Measurements from ENCODE around the gene NRCAM.

Gene NRCAM

DNA sequence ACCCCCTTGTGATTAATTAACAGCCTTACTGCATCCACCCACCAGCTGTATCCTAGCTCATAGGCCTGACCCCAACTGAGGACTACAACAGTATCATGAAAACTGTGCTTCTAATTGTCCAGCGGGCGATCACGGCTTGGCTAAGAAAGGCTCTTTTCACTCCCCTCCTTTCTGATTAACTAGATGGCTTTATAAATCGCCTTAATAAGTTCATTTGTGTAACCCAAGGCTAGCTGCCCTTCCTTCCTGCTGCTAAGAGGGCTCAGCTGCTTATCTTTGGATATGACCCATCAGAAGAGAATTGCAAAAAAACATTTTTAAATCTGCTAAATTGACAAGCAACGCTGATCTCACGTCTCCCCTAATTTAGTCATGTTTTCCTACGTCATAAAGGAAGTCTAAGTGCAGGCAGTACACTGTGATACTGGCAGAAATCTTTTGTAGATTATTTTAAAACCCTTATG, 163.1 kb downstream of the NRCAM start:
- Histone ChIP-seq H3K4me3 (ENCODE audit: low read depth, low read length) (no peak overlapping the region), H3K4me1 (ENCODE audit: control insufficient read depth, insufficient read depth, low read length) (peaks cover 9% of the 10 kb centered on the region; the same call in 1 of the 2 replicates), H3K9me3 (ENCODE audit: control insufficient read depth, insufficient read depth, low read depth, low read length) (no peaks in the 10 kb centered on the region), H3K36me3 (ENCODE audit: control insufficient read depth in 2 of 2, insufficient read depth in 1 of 2, low read length in 2 of 2) (no peaks in the 10 kb centered on the region), H3K27ac (ENCODE audit: extremely low read depth, low read depth, low read length) (no peak overlapping the region)
- ChIA-PET CTCF (no interaction called here), POLR2A (no interaction called here)
- TF ChIP-seq, protein P1, sequence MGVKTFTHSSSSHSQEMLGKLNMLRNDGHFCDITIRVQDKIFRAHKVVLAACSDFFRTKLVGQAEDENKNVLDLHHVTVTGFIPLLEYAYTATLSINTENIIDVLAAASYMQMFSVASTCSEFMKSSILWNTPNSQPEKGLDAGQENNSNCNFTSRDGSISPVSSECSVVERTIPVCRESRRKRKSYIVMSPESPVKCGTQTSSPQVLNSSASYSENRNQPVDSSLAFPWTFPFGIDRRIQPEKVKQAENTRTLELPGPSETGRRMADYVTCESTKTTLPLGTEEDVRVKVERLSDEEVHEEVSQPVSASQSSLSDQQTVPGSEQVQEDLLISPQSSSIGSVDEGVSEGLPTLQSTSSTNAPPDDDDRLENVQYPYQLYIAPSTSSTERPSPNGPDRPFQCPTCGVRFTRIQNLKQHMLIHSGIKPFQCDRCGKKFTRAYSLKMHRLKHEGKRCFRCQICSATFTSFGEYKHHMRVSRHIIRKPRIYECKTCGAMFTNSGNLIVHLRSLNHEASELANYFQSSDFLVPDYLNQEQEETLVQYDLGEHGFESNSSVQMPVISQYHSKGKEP (tag by site-specific recombination; IDR thresholded peaks at IDR 0.05), result no peak
- no peak for TF ChIP-seq ZNF510 (tag by site-specific recombination; IDR thresholded peaks at IDR 0.05; ENCODE audit: insufficient replicate concordance)
- TF ChIP-seq, protein P2, sequence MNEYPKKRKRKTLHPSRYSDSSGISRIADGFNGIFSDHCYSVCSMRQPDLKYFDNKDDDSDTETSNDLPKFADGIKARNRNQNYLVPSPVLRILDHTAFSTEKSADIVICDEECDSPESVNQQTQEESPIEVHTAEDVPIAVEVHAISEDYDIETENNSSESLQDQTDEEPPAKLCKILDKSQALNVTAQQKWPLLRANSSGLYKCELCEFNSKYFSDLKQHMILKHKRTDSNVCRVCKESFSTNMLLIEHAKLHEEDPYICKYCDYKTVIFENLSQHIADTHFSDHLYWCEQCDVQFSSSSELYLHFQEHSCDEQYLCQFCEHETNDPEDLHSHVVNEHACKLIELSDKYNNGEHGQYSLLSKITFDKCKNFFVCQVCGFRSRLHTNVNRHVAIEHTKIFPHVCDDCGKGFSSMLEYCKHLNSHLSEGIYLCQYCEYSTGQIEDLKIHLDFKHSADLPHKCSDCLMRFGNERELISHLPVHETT (tag by site-specific recombination; IDR thresholded peaks at IDR 0.05), result no peak
- no peak for TF ChIP-seq ZSCAN30 (tag by site-specific recombination; IDR thresholded peaks at IDR 0.05)
- no peak for TF ChIP-seq ZNF175 (tag by site-specific recombination; IDR thresholded peaks at IDR 0.05)
- no peak for TF ChIP-seq ZNF585B (tag by site-specific recombination; IDR thresholded peaks at IDR 0.05)
- TF ChIP-seq GFI1B (tag by site-specific recombination; IDR thresholded peaks at IDR 0.05), result no peak
- TF ChIP-seq ZNF239 (tag by site-specific recombination; IDR thresholded peaks at IDR 0.05), result no peak
- TF ChIP-seq ZNF777 (tag by site-specific recombination; IDR thresholded peaks at IDR 0.05; ENCODE audit: borderline replicate concordance), result no peak
- TF ChIP-seq ZNF157 (tag by site-specific recombination; IDR thresholded peaks at IDR 0.05), result no peak
- no peak for TF ChIP-seq ZNF433 (tag by site-specific recombination; IDR thresholded peaks at IDR 0.05; ENCODE audit: low read depth)
- no peak for TF ChIP-seq KLF16 (tag by site-specific recombination; IDR thresholded peaks at IDR 0.05)
- no peak for TF ChIP-seq ZNF664 (tag by site-specific recombination; IDR thresholded peaks at IDR 0.05)

DNA sequence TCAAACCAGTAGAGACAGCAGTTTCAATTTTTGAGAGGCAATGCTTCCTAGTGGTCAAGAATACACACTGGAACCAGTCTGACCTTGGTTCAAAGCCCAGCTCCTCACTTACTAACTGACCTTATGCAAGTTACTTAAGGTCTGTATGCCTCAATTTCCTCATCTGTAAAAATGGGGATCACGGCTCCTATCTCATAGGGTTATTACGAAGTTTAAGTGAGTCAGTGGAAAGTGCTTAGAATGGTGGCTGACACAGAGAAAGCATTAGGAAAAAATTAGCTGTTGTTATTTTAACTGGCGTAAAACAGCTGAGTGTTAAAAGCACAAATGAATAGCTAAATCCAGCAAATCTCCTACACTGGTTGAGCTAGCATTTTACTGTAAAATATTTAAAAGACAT, 163.7 kb downstream of the NRCAM start:
- Histone ChIP-seq H3K27ac (ENCODE audit: extremely low read depth, low read depth, low read length) (no peak overlapping the region), H3K4me3 (ENCODE audit: low read depth, low read length) (no peak overlapping the region), H3K36me3 (ENCODE audit: control insufficient read depth in 2 of 2, insufficient read depth in 1 of 2, low read length in 2 of 2) (no peaks in the 10 kb centered on the region), H3K4me1 (ENCODE audit: control insufficient read depth, insufficient read depth, low read length) (peaks cover 9% of the 10 kb centered on the region; the same call in 1 of the 2 replicates), H3K9me3 (ENCODE audit: control insufficient read depth, insufficient read depth, low read depth, low read length) (no peaks in the 10 kb centered on the region)
- ChIA-PET POLR2A (no interaction called here), CTCF (no interaction called here)
- TF ChIP-seq, protein P3, sequence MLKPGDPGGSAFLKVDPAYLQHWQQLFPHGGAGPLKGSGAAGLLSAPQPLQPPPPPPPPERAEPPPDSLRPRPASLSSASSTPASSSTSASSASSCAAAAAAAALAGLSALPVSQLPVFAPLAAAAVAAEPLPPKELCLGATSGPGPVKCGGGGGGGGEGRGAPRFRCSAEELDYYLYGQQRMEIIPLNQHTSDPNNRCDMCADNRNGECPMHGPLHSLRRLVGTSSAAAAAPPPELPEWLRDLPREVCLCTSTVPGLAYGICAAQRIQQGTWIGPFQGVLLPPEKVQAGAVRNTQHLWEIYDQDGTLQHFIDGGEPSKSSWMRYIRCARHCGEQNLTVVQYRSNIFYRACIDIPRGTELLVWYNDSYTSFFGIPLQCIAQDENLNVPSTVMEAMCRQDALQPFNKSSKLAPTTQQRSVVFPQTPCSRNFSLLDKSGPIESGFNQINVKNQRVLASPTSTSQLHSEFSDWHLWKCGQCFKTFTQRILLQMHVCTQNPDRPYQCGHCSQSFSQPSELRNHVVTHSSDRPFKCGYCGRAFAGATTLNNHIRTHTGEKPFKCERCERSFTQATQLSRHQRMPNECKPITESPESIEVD (tag by site-specific recombination; IDR thresholded peaks at IDR 0.05), result no peak
- TF ChIP-seq SALL2 (tag by site-specific recombination; IDR thresholded peaks at IDR 0.05; ENCODE audit: borderline replicate concordance) (no peak), ZNF768 (tag by site-specific recombination; IDR thresholded peaks at IDR 0.05) (no peak), ZFP3 (tag by site-specific recombination; IDR thresholded peaks at IDR 0.05; ENCODE audit: low read depth) (no peak), ZNF629 (tag by site-specific recombination; IDR thresholded peaks at IDR 0.05) (no peak), ZNF549 (tag by site-specific recombination; IDR thresholded peaks at IDR 0.05) (no peak), HOXC10 (CRISPR knock-in tag; IDR thresholded peaks at IDR 0.05) (no peak), ZFP41 (tag by site-specific recombination; IDR thresholded peaks at IDR 0.05; ENCODE audit: borderline replicate concordance) (no peak)
- TF ChIP-seq, protein P4, sequence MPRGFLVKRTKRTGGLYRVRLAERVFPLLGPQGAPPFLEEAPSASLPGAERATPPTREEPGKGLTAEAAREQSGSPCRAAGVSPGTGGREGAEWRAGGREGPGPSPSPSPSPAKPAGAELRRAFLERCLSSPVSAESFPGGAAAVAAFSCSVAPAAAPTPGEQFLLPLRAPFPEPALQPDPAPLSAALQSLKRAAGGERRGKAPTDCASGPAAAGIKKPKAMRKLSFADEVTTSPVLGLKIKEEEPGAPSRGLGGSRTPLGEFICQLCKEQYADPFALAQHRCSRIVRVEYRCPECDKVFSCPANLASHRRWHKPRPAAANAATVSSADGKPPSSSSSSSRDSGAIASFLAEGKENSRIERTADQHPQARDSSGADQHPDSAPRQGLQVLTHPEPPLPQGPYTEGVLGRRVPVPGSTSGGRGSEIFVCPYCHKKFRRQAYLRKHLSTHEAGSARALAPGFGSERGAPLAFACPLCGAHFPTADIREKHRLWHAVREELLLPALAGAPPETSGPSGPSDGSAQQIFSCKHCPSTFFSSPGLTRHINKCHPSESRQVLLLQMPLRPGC (tag by site-specific recombination; IDR thresholded peaks at IDR 0.05), result no peak
